GM21619 (cell line): Measurements from ENCODE around the gene CSF2RB.
A peak's percentile ranks its signal among the peaks of the same experiment; 100 is the strongest.

Source experiments
- ATAC-seq: cut with Tn5 transposase; IDR thresholded peaks from one replicate; pipeline ENCODE4 v1.9.1; 2021; ENCODE audit not compliant: unreplicated experiment

Gene CSF2RB

GRCh38 chr22:36887162-36887561 lies 26.3 kb upstream of the CSF2RB start:
- no peak for ATAC-seq

GRCh38 chr22:36891646-36892045 lies 21.8 kb upstream of the CSF2RB start:
- ATAC-seq: no peak

- no peak for ATAC-seq
Measured at GRCh38 chr22:36892292-36892691, 21.1 kb upstream of the CSF2RB start.

GRCh38 chr22:36893262-36893661 lies 20.2 kb upstream of the CSF2RB start:
- no peak for ATAC-seq

- ATAC-seq: no peak
Measured at GRCh38 chr22:36894266-36894665, 19.2 kb upstream of the CSF2RB start.

GRCh38 chr22:36897611-36898010 lies 15.8 kb upstream of the CSF2RB start:
- no peak for ATAC-seq

GRCh38 chr22:36898690-36899089 lies 14.7 kb upstream of the CSF2RB start:
- no peak for ATAC-seq

- ATAC-seq: no peak
Measured at GRCh38 chr22:36899498-36899897, 13.9 kb upstream of the CSF2RB start.

- no peak for ATAC-seq
Measured at GRCh38 chr22:36900225-36900624, 13.2 kb upstream of the CSF2RB start.

GRCh38 chr22:36900880-36901279 lies 12.5 kb upstream of the CSF2RB start:
- ATAC-seq: no peak

- peak; percentile 72 for ATAC-seq
Measured at GRCh38 chr22:36901411-36902142, 11.9 kb upstream of the CSF2RB start.

- no peak for ATAC-seq
Measured at GRCh38 chr22:36902143-36902926, 11.1 kb upstream of the CSF2RB start.

- ATAC-seq: no peak
Measured at GRCh38 chr22:36904260-36904880, 9.1 kb upstream of the CSF2RB start.

GRCh38 chr22:36907253-36908195 lies 5.9 kb upstream of the CSF2RB start:
- no peak for ATAC-seq

- no peak for ATAC-seq
Measured at GRCh38 chr22:36910461-36910860, 3.0 kb upstream of the CSF2RB start.

GRCh38 chr22:36911887-36912661 lies 1.4 kb upstream of the CSF2RB start:
- no peak for ATAC-seq

- no peak for ATAC-seq
Measured at GRCh38 chr22:36912694-36913426, 568 bp upstream of the CSF2RB start.

GRCh38 chr22:36914390-36914752 lies 943 bp downstream of the CSF2RB start:
- ATAC-seq: no peak

GRCh38 chr22:36916034-36916433 lies 2.6 kb downstream of the CSF2RB start:
- no peak for ATAC-seq
